ENCODE data around the gene PKNOX2. TPM values are rescaled to one million over a fixed set of nuclear protein-coding genes. Genes with fewer than 3 reads are reported as not detected.

PKNOX2 gene
- total and polyA plus RNA-seq, 9 of the 15 experiments (the other 6 are each of a cell fraction or from before 2014, with no cell fraction given), result not detected

DNA sequence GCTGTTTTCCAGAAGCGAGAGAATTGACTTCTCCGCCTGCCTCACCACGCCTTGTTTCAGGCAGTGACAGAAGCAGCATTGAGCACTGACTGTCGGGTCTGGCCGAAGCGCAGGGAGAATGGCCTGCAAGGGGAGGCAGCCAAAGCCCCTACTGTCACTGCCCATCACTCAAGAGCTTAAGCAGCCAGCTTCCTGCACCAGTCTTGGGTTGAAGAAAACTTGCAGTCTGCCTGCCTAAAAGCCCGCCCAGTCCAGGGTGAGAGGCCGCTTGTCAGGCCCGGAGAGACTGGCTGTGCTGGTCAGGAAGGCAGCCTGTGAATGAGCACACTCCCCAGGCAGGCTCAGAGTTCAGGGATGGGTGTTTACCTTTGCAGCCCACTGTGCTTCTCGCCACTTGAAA lies 108.3 kb downstream of the PKNOX2 start (continued):
- TF ChIP-seq, protein P1, sequence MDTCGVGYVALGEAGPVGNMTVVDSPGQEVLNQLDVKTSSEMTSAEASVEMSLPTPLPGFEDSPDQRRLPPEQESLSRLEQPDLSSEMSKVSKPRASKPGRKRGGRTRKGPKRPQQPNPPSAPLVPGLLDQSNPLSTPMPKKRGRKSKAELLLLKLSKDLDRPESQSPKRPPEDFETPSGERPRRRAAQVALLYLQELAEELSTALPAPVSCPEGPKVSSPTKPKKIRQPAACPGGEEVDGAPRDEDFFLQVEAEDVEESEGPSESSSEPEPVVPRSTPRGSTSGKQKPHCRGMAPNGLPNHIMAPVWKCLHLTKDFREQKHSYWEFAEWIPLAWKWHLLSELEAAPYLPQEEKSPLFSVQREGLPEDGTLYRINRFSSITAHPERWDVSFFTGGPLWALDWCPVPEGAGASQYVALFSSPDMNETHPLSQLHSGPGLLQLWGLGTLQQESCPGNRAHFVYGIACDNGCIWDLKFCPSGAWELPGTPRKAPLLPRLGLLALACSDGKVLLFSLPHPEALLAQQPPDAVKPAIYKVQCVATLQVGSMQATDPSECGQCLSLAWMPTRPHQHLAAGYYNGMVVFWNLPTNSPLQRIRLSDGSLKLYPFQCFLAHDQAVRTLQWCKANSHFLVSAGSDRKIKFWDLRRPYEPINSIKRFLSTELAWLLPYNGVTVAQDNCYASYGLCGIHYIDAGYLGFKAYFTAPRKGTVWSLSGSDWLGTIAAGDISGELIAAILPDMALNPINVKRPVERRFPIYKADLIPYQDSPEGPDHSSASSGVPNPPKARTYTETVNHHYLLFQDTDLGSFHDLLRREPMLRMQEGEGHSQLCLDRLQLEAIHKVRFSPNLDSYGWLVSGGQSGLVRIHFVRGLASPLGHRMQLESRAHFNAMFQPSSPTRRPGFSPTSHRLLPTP (IDR thresholded peaks at IDR 0.05; ENCODE audit: borderline replicate concordance, extremely low read depth, insufficient read length), result no peak
- TF ChIP-seq FOXK1 (CRISPR knock-in tag; IDR thresholded peaks at IDR 0.05; ENCODE audit: borderline replicate concordance) (no peak), SUPT5H (IDR thresholded peaks at IDR 0.05) (no peak), ZNF699 (CRISPR knock-in tag; IDR thresholded peaks at IDR 0.05; ENCODE audit: insufficient replicate concordance) (no peak), MECOM (CRISPR knock-in tag; IDR thresholded peaks at IDR 0.05) (no peak), NR1H2 (CRISPR knock-in tag; IDR thresholded peaks at IDR 0.05) (no peak), ETS2 (tag; IDR thresholded peaks at IDR 0.05; ENCODE audit: borderline replicate concordance, poor library complexity, severe bottlenecking) (no peak), NFYB (IDR thresholded peaks at IDR 0.05; ENCODE audit: extremely low read depth, insufficient read length) (no peak), STAG1 (CRISPR knock-in tag; IDR thresholded peaks at IDR 0.05; ENCODE audit: borderline replicate concordance) (no peak)
